H9 (cell line): ENCODE measurements around the gene COG2. TPM values are rescaled to one million over a fixed set of nuclear protein-coding genes. Genes with fewer than 3 reads are reported as not detected.

Experiments
- DNase-seq: peaks from one replicate; pipeline ENCODE4 v3.0.0-alpha.2; 2017
- H2AFZ ChIP-seq: one replicate; pipeline ENCODE4 v1.6.1; 2013; ENCODE audit warnings: mild to moderate bottlenecking, low read length, control low read depth, moderate library complexity
- H2AK5ac ChIP-seq: 2 replicates; pipeline ENCODE4 v1.6.1; 2013; ENCODE audit warnings: low read length, control low read depth, mixed read lengths; ENCODE audit not compliant: insufficient read length
- H2BK120ac ChIP-seq: one replicate; pipeline ENCODE4 v1.6.1; 2013; ENCODE audit warnings: low read depth, mild to moderate bottlenecking, low read length, control low read depth, inconsistent platforms; ENCODE audit not compliant: poor library complexity, severe bottlenecking
- H2BK12ac ChIP-seq: 2 replicates; pipeline ENCODE4 v1.6.1; 2013; ENCODE audit warnings: low read length, control low read depth, mixed read lengths, low read depth; ENCODE audit not compliant: insufficient read length
- H2BK15ac ChIP-seq: 2 replicates; pipeline ENCODE4 v1.6.1; 2013; ENCODE audit warnings: low read depth, low read length, control low read depth
- H2BK20ac ChIP-seq: one replicate; pipeline ENCODE4 v1.6.1; 2013; ENCODE audit warnings: low read depth, mild to moderate bottlenecking, low read length, control low read depth, inconsistent platforms; ENCODE audit not compliant: poor library complexity, severe bottlenecking
- H2BK5ac ChIP-seq: 2 replicates; pipeline ENCODE4 v1.6.1; 2013; ENCODE audit warnings: low read length, control low read depth, mixed read lengths; ENCODE audit not compliant: insufficient read length
- H3K14ac ChIP-seq: 2 replicates; pipeline ENCODE4 v1.6.1; 2013; ENCODE audit warnings: low read length, control low read depth; ENCODE audit not compliant: insufficient read depth
- H3K18ac ChIP-seq: 2 replicates; pipeline ENCODE4 v1.6.1; 2013; ENCODE audit warnings: low read depth, mild to moderate bottlenecking, mixed read lengths, low read length, control low read depth; ENCODE audit not compliant: insufficient read length
- H3K23ac ChIP-seq: 2 replicates; pipeline ENCODE4 v1.6.1; 2013; ENCODE audit warnings: low read length, control low read depth, mixed read lengths, low read depth; ENCODE audit not compliant: insufficient read length
- H3K23me2 ChIP-seq: 2 replicates; pipeline ENCODE4 v1.6.1; 2013; ENCODE audit warnings: low read depth, mild to moderate bottlenecking, mixed read lengths, low read length, control low read depth; ENCODE audit not compliant: insufficient read length, poor library complexity, severe bottlenecking
- H3K27ac ChIP-seq: 2 replicates; pipeline ENCODE4 v1.5.1; 2013; ENCODE audit warnings: low read length, control low read depth, mixed read lengths, low read depth; ENCODE audit not compliant: insufficient read length
- H3K27me3 ChIP-seq: 2 replicates; pipeline ENCODE4 v1.6.1; 2013; ENCODE audit warnings: low read length, control low read depth, inconsistent platforms; ENCODE audit not compliant: insufficient read depth
- H3K4ac ChIP-seq: 2 replicates; pipeline ENCODE4 v1.6.1; 2013; ENCODE audit warnings: low read depth, mild to moderate bottlenecking, control low read depth, inconsistent platforms, low read length, moderate library complexity
- H3K4me1 ChIP-seq: 2 replicates; pipeline ENCODE4 v1.6.1; 2013; ENCODE audit warnings: low read length, control low read depth, inconsistent platforms; ENCODE audit not compliant: insufficient read depth
- H3K4me2 ChIP-seq: 2 replicates; pipeline ENCODE4 v1.6.1; 2013; ENCODE audit warnings: low read length, control low read depth, mixed read lengths; ENCODE audit not compliant: insufficient read length, insufficient read depth
- H3K56ac ChIP-seq: 2 replicates; pipeline ENCODE4 v1.6.1; 2013; ENCODE audit warnings: low read depth, mild to moderate bottlenecking, mixed read lengths, low read length, control low read depth; ENCODE audit not compliant: insufficient read length
- H3K79me1 ChIP-seq: 2 replicates; pipeline ENCODE4 v1.6.1; 2013; ENCODE audit warnings: low read depth, mild to moderate bottlenecking, moderate library complexity, low read length, control low read depth, inconsistent platforms; ENCODE audit not compliant: insufficient read depth, poor library complexity, severe bottlenecking
- H3K79me2 ChIP-seq: 2 replicates; pipeline ENCODE4 v1.6.1; 2013; ENCODE audit warnings: low read length, control low read depth, inconsistent platforms; ENCODE audit not compliant: insufficient read depth
- H3K9ac ChIP-seq: 2 replicates; pipeline ENCODE4 v1.6.1; 2013; ENCODE audit warnings: low read length, control low read depth, mixed read lengths; ENCODE audit not compliant: insufficient read length; ENCODE audit errors: extremely low read depth
- H3K9me3 ChIP-seq: one replicate; pipeline ENCODE4 v1.6.1; 2013; ENCODE audit warnings: low read depth, low read length, inconsistent platforms; ENCODE audit not compliant: control insufficient read depth
- H3T11ph ChIP-seq: one replicate; pipeline ENCODE4 v1.6.1; 2013; ENCODE audit warnings: mild to moderate bottlenecking, low read length, control low read depth, inconsistent platforms
- H4K20me1 ChIP-seq: one replicate; pipeline ENCODE4 v1.6.1; 2013; ENCODE audit not compliant: control insufficient read depth, insufficient read length, insufficient read depth
- H4K5ac ChIP-seq: 2 replicates; pipeline ENCODE4 v1.6.1; 2013; ENCODE audit warnings: low read depth, mild to moderate bottlenecking, mixed read lengths, low read length, control low read depth; ENCODE audit not compliant: insufficient read length
- H4K8ac ChIP-seq: replicated peaks from 2 replicates; pipeline ENCODE4 v1.6.1; 2013; ENCODE audit warnings: low read length, control low read depth, mixed read lengths, low read depth; ENCODE audit not compliant: insufficient read length
- H4K91ac ChIP-seq: 2 replicates; pipeline ENCODE4 v1.6.1; 2013; ENCODE audit warnings: low read depth, mild to moderate bottlenecking, moderate library complexity, mixed read lengths, low read length, control low read depth; ENCODE audit not compliant: insufficient read length
- H3K27ac Mint-ChIP-seq, 3 experiments: 2 replicates in 2 of 3; 3 replicates in 1 of 3; pipeline ENCODE4 v1.8.0; 2020 to 2021; ENCODE audit warnings: mixed read lengths in 3 of 3, mild to moderate bottlenecking in 1 of 3, moderate library complexity in 1 of 3
- H3K27me3 Mint-ChIP-seq: 2 replicates; pipeline ENCODE4 v1.8.0; 2021; ENCODE audit warnings: low read depth, mild to moderate bottlenecking, moderate library complexity, mixed read lengths
- H3K36me3 Mint-ChIP-seq, 3 experiments: 2 replicates in 2 of 3; 3 replicates in 1 of 3; pipeline ENCODE4 v1.8.0; 2020 to 2021; ENCODE audit warnings: low read depth in 3 of 3, mixed read lengths in 3 of 3; ENCODE audit not compliant: insufficient read depth in 1 of 3
- H3K4me1 Mint-ChIP-seq, 2 experiments: 2 replicates each; pipeline ENCODE4 v1.8.0; 2020; ENCODE audit warnings: mixed read lengths in 2 of 2
- H3K4me3 Mint-ChIP-seq, 2 experiments: 2 replicates in 1 of 2; 3 replicates in 1 of 2; pipeline ENCODE4 v1.8.0; 2020 to 2021; ENCODE audit warnings: mild to moderate bottlenecking in 2 of 2, mixed read lengths in 2 of 2, moderate library complexity in 1 of 2
- H3K9me3 Mint-ChIP-seq, 2 experiments: 2 replicates in 1 of 2; 3 replicates in 1 of 2; pipeline ENCODE4 v1.8.0; 2020; ENCODE audit warnings: mild to moderate bottlenecking in 2 of 2, mixed read lengths in 2 of 2, moderate library complexity in 1 of 2
- CTCF ChIP-seq: fragments of 200-600 bp; sonication (generic); conservative IDR thresholded peaks from 3 replicates; pipeline ENCODE4 v1.8.0; 2021; ENCODE audit warnings: antibody characterized with exemption, mild to moderate bottlenecking
- WGBS: extraction: QIAGEN DNeasy Blood & Tissue Kit; methylation state at CpG from one replicate; pipeline ENCODE4 v1.1.7; 2013; ENCODE audit warnings: missing lambda C conversion rate, low lambda C conversion rate, mixed read lengths; ENCODE audit not compliant: insufficient read length; ENCODE audit errors: extremely low coverage; 5-methylcytosine and 5-hydroxymethylcytosine counted together
- total RNA-seq: library from RNA; stranded (reverse); gene quantifications from 2 replicates; pipeline ENCODE4 v1.2.1, GENCODE V29; 2021

COG2 gene
- total RNA-seq, 1 experiment from 2014 or later, result 42.2 TPM

- H3K4ac ChIP-seq, result no peak overlapping the region
- Mint-ChIP-seq H3K4me3 (no peak overlapping the region), H3K9me3 (no peaks in the 10 kb centered on the region), H3K27me3 (no peaks in the 10 kb centered on the region; the same call in 1 of the 2 replicates), H3K36me3 (no peaks in the 10 kb centered on the region), H3K4me1 (peaks cover 5 to 15% of the 10 kb centered on the region in 2 experiments), H3K27ac (no peak overlapping the region; a peak in 1 of 7 replicates)
- H2AK5ac ChIP-seq, result no peak overlapping the region
- no peak overlapping the region for H3K14ac ChIP-seq
- H2AFZ ChIP-seq, result no peak overlapping the region
- H3K79me1 ChIP-seq, result no peaks in the 10 kb centered on the region
- no peaks in the 10 kb centered on the region for H3K23me2 ChIP-seq
- no peak overlapping the region for H4K5ac ChIP-seq
- no peak overlapping the region for H3K4me2 ChIP-seq
- H3K9ac ChIP-seq, result no peak overlapping the region
- H3K79me2 ChIP-seq, result no peaks in the 10 kb centered on the region
- H3K27ac ChIP-seq, result no peak overlapping the region
- H2BK15ac ChIP-seq, result no peak overlapping the region
- no peak overlapping the region for H4K8ac ChIP-seq
- no peak overlapping the region for H2BK5ac ChIP-seq
- H4K20me1 ChIP-seq, result no peaks in the 10 kb centered on the region
- no peak overlapping the region for H2BK20ac ChIP-seq
- DNase-seq, result no peak
- H3K9me3 ChIP-seq, result no peaks in the 10 kb centered on the region
- no peak overlapping the region for H3T11ph ChIP-seq
- no peak overlapping the region for H3K23ac ChIP-seq
- H3K4me1 ChIP-seq, result peaks cover 2% of the 10 kb centered on the region; the same call in 1 of the 2 replicates
- no peak overlapping the region for H2BK120ac ChIP-seq
- H3K18ac ChIP-seq, result no peak overlapping the region
- H2BK12ac ChIP-seq, result no peak overlapping the region
- no peak overlapping the region for H4K91ac ChIP-seq
- no CpG with 5 or more reads among the region's 7 CpGs for WGBS
- no peak overlapping the region for H3K56ac ChIP-seq
- H3K27me3 ChIP-seq, result no peaks in the 10 kb centered on the region
- TF ChIP-seq CTCF, result no peak
Observed at GRCh38 chr1:230611128-230611877, 31.0 kb upstream of the COG2 start.
